K562 (cell line): Measurements from ENCODE around the gene FTH1. TPM values are rescaled to one million over a fixed set of nuclear protein-coding genes. Genes with fewer than 3 reads are reported as not detected.

ENCODE experiments used
- BCL6 ChIP-seq: fragments of 250-450 bp; sonication (Bioruptor Pico); IDR thresholded peaks from 2 replicates; pipeline ENCODE4 v1.4.0; 2020
- BRF1 ChIP-seq: IDR thresholded peaks from 3 replicates; pipeline ENCODE4 v1.6.1; 2011; ENCODE audit warnings: borderline replicate concordance, mild to moderate bottlenecking; ENCODE audit not compliant: insufficient read length; ENCODE audit errors: extremely low read depth
- CBFA2T3 ChIP-seq: fragments of 450-650 bp; IDR thresholded peaks from 2 replicates; pipeline ENCODE4 v1.6.1; 2017
- EGR1 ChIP-seq: fragments of 450-650 bp; conservative IDR thresholded peaks from 2 replicates; pipeline ENCODE4 v1.6.1; 2017; ENCODE audit warnings: mild to moderate bottlenecking
- GABPA ChIP-seq: fragments of 200-800 bp; sonication (Bioruptor generic); conservative IDR thresholded peaks from 2 replicates; pipeline ENCODE4 v1.6.1; 2016; ENCODE audit warnings: low read depth, missing genetic modification characterization, missing compliant biosample characterization
- HEY1 ChIP-seq: fragments of 250-450 bp; sonication (Bioruptor Pico); IDR thresholded peaks from 2 replicates; pipeline ENCODE4 v1.5.0; 2020; ENCODE audit warnings: mild to moderate bottlenecking, moderate library complexity, borderline replicate concordance
- HOXB6 ChIP-seq: fragments of 250-450 bp; sonication (Bioruptor Pico); IDR thresholded peaks from 2 replicates; pipeline ENCODE4 v1.5.1; 2022; ENCODE audit warnings: mild to moderate bottlenecking, borderline replicate concordance
- KDM1A ChIP-seq, 2 experiments: fragments of 450-650 bp; IDR thresholded peaks; 2 replicates each; pipeline ENCODE4 v1.6.1; 2016; ENCODE audit warnings: mild to moderate bottlenecking in 2 of 2
- NFATC3 ChIP-seq: fragments of 450-650 bp; IDR thresholded peaks from 2 replicates; pipeline ENCODE4 v1.6.1; 2017; ENCODE audit warnings: mild to moderate bottlenecking
- RCOR1 ChIP-seq, 2 experiments: IDR thresholded peaks; 2 replicates each; pipeline ENCODE4 v1.6.1; 2012; ENCODE audit warnings: low read depth in 2 of 2, low read length in 2 of 2, borderline replicate concordance in 1 of 2, improper control_type of control experiment in 1 of 2
- RNF2 ChIP-seq: sonication (generic); IDR thresholded peaks from 2 replicates; pipeline ENCODE4 v1.6.1; 2016
- TSC22D4 ChIP-seq: fragments of 450-650 bp; IDR thresholded peaks from 2 replicates; pipeline ENCODE4 v1.6.1; 2016; ENCODE audit warnings: missing genetic modification characterization, missing biosample characterization, control low read depth
- ZFP36 ChIP-seq: fragments of 150-350 bp; IDR thresholded peaks from 2 replicates; pipeline ENCODE4 v1.6.1; 2018; ENCODE audit warnings: low read length, low read depth; ENCODE audit not compliant: partially characterized antibody
- ZKSCAN1 ChIP-seq: fragments of 150-350 bp; IDR thresholded peaks from 2 replicates; pipeline ENCODE4 v1.6.1; 2016; ENCODE audit warnings: low read depth, low read length
- ZNF212 ChIP-seq: fragments of 450-650 bp; formaldehyde crosslinking; IDR thresholded peaks from 2 replicates; pipeline ENCODE4 v1.4.0; 2020; ENCODE audit warnings: mild to moderate bottlenecking
- ZNF277 ChIP-seq: fragments of 250-450 bp; sonication (Bioruptor Pico); IDR thresholded peaks from 2 replicates; pipeline ENCODE4 v1.8.0; 2022; ENCODE audit warnings: inconsistent platforms, mild to moderate bottlenecking, moderate library complexity, borderline replicate concordance
- ZNF280A ChIP-seq: fragments of 450-650 bp; IDR thresholded peaks from 2 replicates; pipeline ENCODE4 v1.6.1; 2018; ENCODE audit warnings: mild to moderate bottlenecking, low read depth; ENCODE audit not compliant: partially characterized antibody
- ZNF583 ChIP-seq: fragments of 250-450 bp; sonication (Bioruptor Pico); IDR thresholded peaks from 2 replicates; pipeline ENCODE4 v1.4.0; 2020
- polyA plus RNA-seq, 8 experiments: library from polyadenylated mRNA; depleted of rRNA in 4 of 8; stranded (reverse) in 5 of 8; unstranded in 3 of 8; fragments of >200 nt; fragmentation: Nextera tagmentation in 2 of 8; fragmentation: Illumina TruSeq in 1 of 8; extraction: Ambion mirVana in 2 of 8; extraction: Trizol in 1 of 8; gene quantifications; 2 replicates each; pipeline versions ENCODE4 v1.2.1 to v1.2.3, GENCODE V29; 2011 to 2014; ENCODE audit warnings: inconsistent platforms in 1 of 8, missing spikeins in 1 of 8
- total RNA-seq, 7 experiments: library from RNA; depleted of rRNA in 6 of 7; stranded (reverse); fragments of >200 nt in 6 of 7; fragmentation: Illumina TruSeq in 2 of 7; extraction: Trizol in 2 of 7; gene quantifications; 2 replicates each; pipeline versions ENCODE4 v1.2.1 to v1.2.3, GENCODE V29; 2011 to 2021; ENCODE audit warnings: low replicate concordance in 1 of 7
- TF ChIP-seq, protein P1 (sequence below): IDR thresholded peaks from 2 replicates; pipeline ENCODE4 v1.6.1; 2011; ENCODE audit not compliant: insufficient read length; ENCODE audit errors: extremely low read depth
- TF ChIP-seq, protein P2 (sequence below): fragments of 450-650 bp; IDR thresholded peaks from 2 replicates; pipeline ENCODE4 v1.6.1; 2017; ENCODE audit warnings: mild to moderate bottlenecking, moderate library complexity
- TF ChIP-seq, protein P3 (sequence below): sonication (generic); formaldehyde crosslinking; IDR thresholded peaks from 2 replicates; pipeline ENCODE4 v1.8.0; 2022; ENCODE audit warnings: mild to moderate bottlenecking, low read depth, missing genetic modification reagents

FTH1 gene
- total and polyA plus RNA-seq, 9 of the 15 experiments (the other 6 are each of a cell fraction or from before 2014, with no cell fraction given), result 370 to 3,146 (median 802) TPM

DNA sequence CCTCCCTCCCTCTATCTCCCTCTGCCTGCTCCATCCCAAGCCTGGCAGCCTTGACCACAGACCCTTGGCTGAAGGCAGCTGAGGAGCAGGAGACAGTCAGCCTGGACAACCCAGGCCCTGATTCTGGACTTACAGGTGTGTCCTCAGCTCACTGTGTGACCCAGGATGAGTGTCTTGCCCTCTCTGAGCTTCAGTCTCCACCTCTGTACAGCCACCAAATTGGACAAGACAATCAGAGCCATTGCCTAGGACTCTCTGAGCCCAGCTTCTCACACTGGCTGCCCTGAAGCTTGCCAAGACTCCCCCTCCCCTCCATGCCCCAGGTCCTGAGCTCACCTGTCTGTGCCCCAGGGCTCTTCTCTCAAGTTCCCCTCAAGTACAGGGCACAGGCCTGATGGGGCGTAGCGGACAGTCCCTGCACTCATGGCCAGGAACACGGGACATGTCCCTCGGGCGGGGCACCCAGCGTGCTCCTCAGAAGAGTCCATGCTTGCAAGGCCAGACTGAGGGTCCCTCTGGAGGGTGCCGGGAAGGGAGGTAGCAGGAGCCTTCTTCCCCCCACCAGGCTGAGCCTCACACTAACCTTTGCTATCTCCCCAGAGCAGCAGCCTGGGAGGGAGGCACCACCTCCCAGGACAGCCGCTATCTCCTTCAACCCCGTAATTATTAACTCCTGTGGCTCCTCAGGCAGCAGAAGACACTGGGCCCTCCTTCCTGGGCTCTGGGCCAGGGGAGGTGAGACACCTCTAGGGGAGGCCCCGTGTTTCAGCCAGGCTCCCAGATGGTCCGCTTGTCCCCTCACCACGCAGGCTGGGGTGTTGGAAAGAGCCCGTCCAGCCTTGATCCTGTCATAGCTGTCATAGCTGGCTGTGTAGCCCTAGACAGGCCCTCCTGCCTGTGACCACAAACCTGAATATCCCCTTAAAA lies 47.5 kb downstream of the FTH1 start (continued):
- TF ChIP-seq KDM1A (IDR thresholded peaks at IDR 0.05) (peak; percentile 88 to 95), TSC22D4 (no peak), RNF2 (peak; percentile 87), NFATC3 (no peak), BCL6 (CRISPR knock-in tag) (no peak), ZNF583 (CRISPR knock-in tag) (no peak), ZKSCAN1 (peak; percentile 67; the same call in 1 of the 2 replicates), EGR1 (no peak), HOXB6 (no peak), ZNF277 (no peak), RCOR1 (IDR thresholded peaks at IDR 0.05; ENCODE audit: borderline replicate concordance in 1 of 2, low read depth in 2 of 2, low read length in 2 of 2) (peak; percentile 29 to 92; a peak in 3 of 4 replicates), BRF1 (no peak), ZNF212 (CRISPR knock-in tag) (no peak), GABPA (no peak), ZNF280A (no peak), CBFA2T3 (peak; percentile 97), HEY1 (CRISPR knock-in tag) (no peak), ZFP36 (peak; percentile 93)
- TF ChIP-seq, protein P1, sequence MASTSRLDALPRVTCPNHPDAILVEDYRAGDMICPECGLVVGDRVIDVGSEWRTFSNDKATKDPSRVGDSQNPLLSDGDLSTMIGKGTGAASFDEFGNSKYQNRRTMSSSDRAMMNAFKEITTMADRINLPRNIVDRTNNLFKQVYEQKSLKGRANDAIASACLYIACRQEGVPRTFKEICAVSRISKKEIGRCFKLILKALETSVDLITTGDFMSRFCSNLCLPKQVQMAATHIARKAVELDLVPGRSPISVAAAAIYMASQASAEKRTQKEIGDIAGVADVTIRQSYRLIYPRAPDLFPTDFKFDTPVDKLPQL, result no peak
- TF ChIP-seq, protein P2, sequence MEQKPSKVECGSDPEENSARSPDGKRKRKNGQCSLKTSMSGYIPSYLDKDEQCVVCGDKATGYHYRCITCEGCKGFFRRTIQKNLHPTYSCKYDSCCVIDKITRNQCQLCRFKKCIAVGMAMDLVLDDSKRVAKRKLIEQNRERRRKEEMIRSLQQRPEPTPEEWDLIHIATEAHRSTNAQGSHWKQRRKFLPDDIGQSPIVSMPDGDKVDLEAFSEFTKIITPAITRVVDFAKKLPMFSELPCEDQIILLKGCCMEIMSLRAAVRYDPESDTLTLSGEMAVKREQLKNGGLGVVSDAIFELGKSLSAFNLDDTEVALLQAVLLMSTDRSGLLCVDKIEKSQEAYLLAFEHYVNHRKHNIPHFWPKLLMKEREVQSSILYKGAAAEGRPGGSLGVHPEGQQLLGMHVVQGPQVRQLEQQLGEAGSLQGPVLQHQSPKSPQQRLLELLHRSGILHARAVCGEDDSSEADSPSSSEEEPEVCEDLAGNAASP, result no peak
- TF ChIP-seq, protein P3, sequence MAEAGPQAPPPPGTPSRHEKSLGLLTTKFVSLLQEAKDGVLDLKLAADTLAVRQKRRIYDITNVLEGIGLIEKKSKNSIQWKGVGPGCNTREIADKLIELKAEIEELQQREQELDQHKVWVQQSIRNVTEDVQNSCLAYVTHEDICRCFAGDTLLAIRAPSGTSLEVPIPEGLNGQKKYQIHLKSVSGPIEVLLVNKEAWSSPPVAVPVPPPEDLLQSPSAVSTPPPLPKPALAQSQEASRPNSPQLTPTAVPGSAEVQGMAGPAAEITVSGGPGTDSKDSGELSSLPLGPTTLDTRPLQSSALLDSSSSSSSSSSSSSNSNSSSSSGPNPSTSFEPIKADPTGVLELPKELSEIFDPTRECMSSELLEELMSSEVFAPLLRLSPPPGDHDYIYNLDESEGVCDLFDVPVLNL, result no peak
